ENCODE results near the gene RNF8. TPM values are rescaled to one million over a fixed set of nuclear protein-coding genes. Genes with fewer than 3 reads are reported as not detected.
"Not testable (repeated sequence)": the region's sequence is repeated elsewhere in the genome, so short reads cannot be mapped to it uniquely, and the experiment has no call there.

RNF8 gene
- total and polyA plus RNA-seq, 2 of the 4 experiments (the other 2 are of a cell fraction) = 16.5 to 17.9 TPM

DNA sequence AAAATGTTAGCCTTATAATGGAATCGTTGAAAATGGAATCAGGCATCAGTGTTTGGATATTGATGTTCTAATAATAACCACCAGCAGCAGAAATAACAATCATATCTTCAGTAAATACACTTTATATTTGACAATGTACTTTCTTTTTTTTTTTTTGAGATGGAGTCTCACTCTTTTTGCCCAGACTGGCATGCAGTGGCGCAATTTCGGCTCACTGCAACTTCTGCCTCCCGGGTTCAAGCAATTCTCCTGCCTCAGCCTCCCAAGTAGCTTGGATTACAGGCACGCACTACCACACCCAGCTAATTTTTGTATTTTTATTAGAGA lies 89.4 kb downstream of the RNF8 start:
- H3K56ac ChIP-seq (ENCODE audit: extremely low read depth, insufficient read depth, low read length); intact Hi-C loops (cut with micrococcal nuclease); H2AK5ac ChIP-seq (ENCODE audit: low read depth, low read length); H3K9ac ChIP-seq (ENCODE audit: low read depth, low read length); H2BK20ac ChIP-seq (ENCODE audit: low read depth, low read length); ATAC-seq (ENCODE audit: low read depth); H2BK15ac ChIP-seq (ENCODE audit: low read depth, low read length); H3K9me3 ChIP-seq (ENCODE audit: control insufficient read depth, insufficient read depth, low read length); H4K20me1 ChIP-seq (ENCODE audit: insufficient read depth, low read length); in situ Hi-C loops (cut with MboI; ENCODE audit: low sequenced_read_pairs); DNase-seq; H2BK5ac ChIP-seq (ENCODE audit: low read depth, low read length, poor library complexity, severe bottlenecking); H2BK120ac ChIP-seq (ENCODE audit: low read depth, low read length); dilution Hi-C loops (cut with HindIII; ENCODE audit: low sequenced_read_pairs, unreplicated experiment); H3K4ac ChIP-seq (ENCODE audit: low read depth, low read length); BruUV-seq (replicated peaks); H4K91ac ChIP-seq (ENCODE audit: insufficient read depth, low read depth, low read length); CTCF ChIA-PET; H3K4me2 ChIP-seq (ENCODE audit: low read depth, low read length); H3K23ac ChIP-seq (ENCODE audit: low read depth, low read length); H3K9me1 ChIP-seq (ENCODE audit: insufficient read depth, low read length); H3K4me1 ChIP-seq (ENCODE audit: control insufficient read depth, insufficient read depth, low read length); H3K4me3 ChIP-seq (ENCODE audit: insufficient read depth, low read depth, low read length); H3K27me3 ChIP-seq (ENCODE audit: control insufficient read depth, insufficient read depth, low read length); H3K27ac ChIP-seq (ENCODE audit: insufficient read depth, low read length); H3K14ac ChIP-seq (replicated peaks; ENCODE audit: low read depth, low read length); H4K8ac ChIP-seq (ENCODE audit: low read depth in 2 of 2, low read length in 2 of 2); H3K18ac ChIP-seq (ENCODE audit: low read depth, low read length); H2AK9ac ChIP-seq (replicated peaks; ENCODE audit: low read depth, low read length, poor library complexity); H4K5ac ChIP-seq (ENCODE audit: low read depth, low read length); H2AFZ ChIP-seq (replicated peaks; ENCODE audit: low read length, poor library complexity): not testable (repeated sequence)
- POLR2A ChIA-PET (ENCODE audit: unreplicated experiment) = interaction anchor here (0.7 kb wide), 1 partner anchor 110 kb away, joined by 3 read pairs; no protein-coding TSS in a partner anchor
- Histone ChIP-seq H3K79me1 (ENCODE audit: low read depth in 1 of 2, low read length in 2 of 2) (peaks cover 30 to 31% of the 10 kb centered on the region in 2 experiments), H3K36me3 (ENCODE audit: control insufficient read depth, insufficient read depth, low read length) (peaks cover 20% of the 10 kb centered on the region)
- no CpG with 5 or more reads among the region's 5 CpGs for WGBS, 2 experiments (ENCODE audit: extremely low coverage in 2 of 2, insufficient read length in 1 of 2)

Small RNA genes lying within 50 kb of the gene (microRNA-seq; reads per million reads assigned to microRNA genes)
- not detected for gene RN7SL273P (ENCODE audit: insufficient read depth, insufficient read length)

Small RNA genes lying within 50 kb of the gene (small RNA-seq; reads per million reads assigned to genes)
- 0 reads per million in 5 experiments for gene RN7SL273P

Other genes with a start within 250 kb of the RNF8 start
- gene PIM1, start 183.8 kb upstream of the RNF8 start, total RNA-seq (2012; rRNA removed) = 6.1 and 7.2 TPM in 2 replicates
- gene PIM1, start 183.8 kb upstream of the RNF8 start, polyA plus RNA-seq (2012; rRNA removed) = 12.8 and 18.5 TPM in 2 replicates
- 6.6 and 7.5 TPM in 2 replicates for gene TBC1D22B, start 96.2 kb upstream of the RNF8 start, total RNA-seq (2012; rRNA removed)
- gene TBC1D22B, start 96.2 kb upstream of the RNF8 start, polyA plus RNA-seq (2012; rRNA removed) = 7.1 and 7.5 TPM in 2 replicates
- 1.4 TPM in 2 replicates for gene TMEM217, start 95.8 kb upstream of the RNF8 start, total RNA-seq (2012; rRNA removed)
- gene TMEM217, start 95.8 kb upstream of the RNF8 start, polyA plus RNA-seq (2012; rRNA removed) = 2.5 and 3.5 TPM in 2 replicates
- 30.1 and 32.5 TPM in 2 replicates for gene CMTR1, start 79.2 kb downstream of the RNF8 start, total RNA-seq (2012; rRNA removed)
- 17.4 and 22.6 TPM in 2 replicates for gene CMTR1, start 79.2 kb downstream of the RNF8 start, polyA plus RNA-seq (2012; rRNA removed)
- 35.8 and 59.4 TPM in 2 replicates for gene CCDC167, start 145.9 kb downstream of the RNF8 start, total RNA-seq (2012; rRNA removed)
- gene CCDC167, start 145.9 kb downstream of the RNF8 start, polyA plus RNA-seq (2012; rRNA removed) = 78.2 and 96.8 TPM in 2 replicates

All from IMR-90 (cell line).